Duodenal mucosa (tissue), 2 donors: ENCODE measurements around the gene RBM20.

Experiments
- H3K27ac ChIP-seq: one replicate; pipeline ENCODE4 v1.7.0; 2013; ENCODE audit warnings: low read depth, low read length
- H3K27me3 ChIP-seq, 2 donors: one replicate each; pipeline ENCODE4 v1.7.0; 2013; ENCODE audit warnings: low read length in 2 of 2, control low read depth in 1 of 2; ENCODE audit not compliant: insufficient read depth in 2 of 2, control insufficient read depth in 1 of 2
- H3K36me3 ChIP-seq, 2 donors: one replicate each; pipeline ENCODE4 v1.7.0; 2013; ENCODE audit warnings: low read length in 2 of 2, control low read depth in 1 of 2; ENCODE audit not compliant: insufficient read depth in 2 of 2, control insufficient read depth in 1 of 2
- H3K4me1 ChIP-seq, 2 donors: one replicate each; pipeline ENCODE4 v1.7.0; 2013; ENCODE audit warnings: low read length in 2 of 2, control low read depth in 1 of 2; ENCODE audit not compliant: insufficient read depth in 2 of 2, control insufficient read depth in 1 of 2
- H3K4me3 ChIP-seq, 2 donors: one replicate each; pipeline ENCODE4 v1.7.0; 2013; ENCODE audit warnings: low read length in 2 of 2, low read depth in 1 of 2
- H3K9ac ChIP-seq, 2 donors: one replicate each; pipeline ENCODE4 v1.7.0; 2013; ENCODE audit warnings: low read length in 2 of 2, low read depth in 1 of 2
- H3K9me3 ChIP-seq, 2 donors: one replicate each; pipeline ENCODE4 v1.7.0; 2013; ENCODE audit warnings: low read length in 2 of 2, control low read depth in 1 of 2; ENCODE audit not compliant: control insufficient read depth in 1 of 2

The RBM20 gene

DNA sequence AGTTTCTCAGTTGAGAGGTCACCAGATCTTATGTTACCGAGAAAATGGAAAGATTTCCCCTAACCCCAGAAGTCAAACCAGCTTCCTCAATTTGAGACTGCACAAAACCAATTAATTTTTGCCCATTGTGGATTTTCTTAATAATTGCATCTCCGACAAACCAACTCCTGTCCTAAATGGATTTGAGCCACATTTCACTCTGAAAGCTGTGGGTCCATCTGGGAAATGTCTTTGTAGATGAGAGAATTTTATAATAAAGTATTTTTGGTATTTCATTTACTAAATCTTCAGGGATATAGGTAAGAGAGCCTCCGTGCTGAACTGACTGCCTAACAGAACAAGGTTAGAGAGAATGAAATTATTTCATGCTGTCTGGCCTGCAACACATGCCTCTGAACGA, 127.9 kb downstream of the RBM20 start:
- no peaks in the 10 kb centered on the region for H3K36me3 ChIP-seq
- no peak overlapping the region for H3K4me3 ChIP-seq
- no peaks in the 10 kb centered on the region for H3K27me3 ChIP-seq
- H3K9me3 ChIP-seq = no peaks in the 10 kb centered on the region
- H3K9ac ChIP-seq = no peak overlapping the region
- no peak overlapping the region for H3K27ac ChIP-seq
- peaks cover 11 to 26% of the 10 kb centered on the region in 2 donors for H3K4me1 ChIP-seq

GRCh38 chr10:110772454-110773025, 128.4 kb downstream of the RBM20 start:
- no peak overlapping the region for H3K27ac ChIP-seq
- H3K9me3 ChIP-seq = no peaks in the 10 kb centered on the region
- no peaks in the 10 kb centered on the region for H3K36me3 ChIP-seq
- no peak overlapping the region for H3K9ac ChIP-seq
- no peak overlapping the region for H3K4me3 ChIP-seq
- no peaks in the 10 kb centered on the region for H3K27me3 ChIP-seq
- peaks cover 11 to 26% of the 10 kb centered on the region in 2 donors for H3K4me1 ChIP-seq

DNA sequence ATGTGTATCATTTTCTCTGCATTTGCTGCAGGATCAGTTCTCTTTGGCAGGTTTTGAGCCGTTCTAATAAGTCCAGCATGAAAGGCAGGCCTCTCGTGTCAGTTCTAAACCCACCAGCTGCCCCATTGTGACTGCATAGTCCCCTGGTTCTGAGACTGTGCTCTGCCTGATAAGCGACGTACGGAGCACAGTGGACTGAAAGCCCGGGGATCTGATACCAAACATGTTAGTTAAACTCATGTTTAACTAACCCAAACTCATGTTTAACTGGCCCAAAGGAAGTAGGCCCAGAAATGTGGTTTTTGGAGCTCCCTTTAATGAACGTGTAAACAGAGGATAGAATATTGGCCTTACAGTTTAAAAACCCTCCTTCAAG, 129.5 kb downstream of the RBM20 start:
- Histone ChIP-seq H3K9ac (no peak overlapping the region), H3K4me1 (peaks cover 11 to 26% of the 10 kb centered on the region in 2 donors), H3K9me3 (no peaks in the 10 kb centered on the region), H3K36me3 (no peaks in the 10 kb centered on the region), H3K27me3 (no peaks in the 10 kb centered on the region), H3K27ac (no peak overlapping the region), H3K4me3 (no peak overlapping the region)

DNA sequence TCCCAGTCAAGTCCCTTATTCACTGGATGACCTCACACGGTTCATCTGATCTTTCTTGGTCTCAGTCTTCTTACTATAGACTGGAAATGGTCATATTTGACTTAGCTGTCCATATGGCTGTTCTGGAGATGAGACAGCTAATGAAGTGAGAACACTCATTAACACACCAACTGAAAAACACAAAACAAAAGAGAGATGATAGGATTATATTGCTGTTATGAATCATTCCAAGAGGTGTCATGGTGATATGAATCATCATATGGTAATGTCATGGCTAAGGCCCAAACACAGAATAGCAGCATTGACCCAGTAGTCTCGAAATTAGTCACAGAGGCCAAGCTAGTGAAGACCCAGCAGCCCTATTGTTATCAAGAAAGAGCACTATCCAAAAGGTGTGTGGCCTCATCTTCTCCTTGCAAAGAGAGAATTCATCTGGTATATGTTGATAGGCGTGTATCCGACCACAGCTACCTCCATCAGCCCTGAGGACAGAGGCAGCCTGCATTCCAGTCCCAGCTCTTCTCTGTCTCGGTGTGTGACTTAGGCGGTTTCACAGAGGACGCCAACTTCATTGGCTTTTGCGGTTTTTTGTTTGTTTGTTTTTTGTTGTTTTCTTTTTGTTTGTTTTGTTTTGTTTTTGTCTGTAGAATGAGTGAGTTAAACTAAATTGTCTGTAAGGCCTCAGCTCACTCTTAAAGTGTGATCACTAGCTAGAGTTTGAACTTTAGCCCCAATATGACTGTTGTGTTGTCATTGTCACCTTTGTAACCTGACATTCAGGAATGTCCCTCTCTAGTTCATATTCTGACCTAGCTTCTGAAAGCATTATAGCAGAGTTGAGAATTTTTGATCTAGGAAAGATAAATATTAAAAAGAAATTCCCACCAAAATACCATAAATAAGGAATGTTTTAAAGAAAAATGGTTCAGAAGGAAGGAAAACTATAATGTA, 130.2 kb downstream of the RBM20 start:
- H3K9me3 ChIP-seq = no peaks in the 10 kb centered on the region
- peaks cover 11 to 26% of the 10 kb centered on the region in 2 donors for H3K4me1 ChIP-seq
- H3K27me3 ChIP-seq = no peaks in the 10 kb centered on the region
- H3K9ac ChIP-seq = peak overlapping the region in 1 of 2 donors; percentile 20
- H3K4me3 ChIP-seq = no peak overlapping the region
- H3K36me3 ChIP-seq = no peaks in the 10 kb centered on the region
- H3K27ac ChIP-seq = peak overlapping the region; percentile 35

DNA sequence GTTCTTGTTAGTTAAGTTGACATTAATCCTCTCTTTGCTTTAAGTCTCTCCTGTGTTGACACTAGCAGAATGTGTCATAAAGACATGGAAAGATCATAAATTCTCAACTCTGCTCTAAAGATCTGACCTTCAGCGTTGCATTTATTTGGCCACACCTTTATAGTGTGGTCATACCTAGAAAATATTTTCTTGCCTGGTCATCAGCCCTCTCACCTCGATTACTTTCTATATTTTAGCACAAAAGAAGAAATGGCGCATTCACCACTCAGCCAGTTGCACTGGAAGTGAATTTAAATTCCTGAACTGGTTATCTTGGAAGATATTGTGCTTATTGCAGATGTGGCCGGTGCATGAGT, 130.9 kb downstream of the RBM20 start:
- no peaks in the 10 kb centered on the region for H3K9me3 ChIP-seq
- peak overlapping the region; percentile 74 for H3K27ac ChIP-seq
- no peak overlapping the region for H3K9ac ChIP-seq
- no peaks in the 10 kb centered on the region for H3K36me3 ChIP-seq
- no peak overlapping the region for H3K4me3 ChIP-seq
- H3K27me3 ChIP-seq = no peaks in the 10 kb centered on the region
- H3K4me1 ChIP-seq = peaks cover 11 to 26% of the 10 kb centered on the region in 2 donors

GRCh38 chr10:110775406-110775805, 131.3 kb downstream of the RBM20 start:
- H3K9me3 ChIP-seq = no peaks in the 10 kb centered on the region
- peaks cover 11 to 26% of the 10 kb centered on the region in 2 donors for H3K4me1 ChIP-seq
- H3K27ac ChIP-seq = peak overlapping the region; percentile 74

GRCh38 chr10:110777017-110777416, 132.9 kb downstream of the RBM20 start:
- H3K27ac ChIP-seq = no peak overlapping the region
- H3K4me1 ChIP-seq = peaks cover 11 to 26% of the 10 kb centered on the region in 2 donors

More at GRCh38 chr10:110775406-110775805, 131.3 kb downstream of the RBM20 start:
- Histone ChIP-seq H3K4me3 (no peak overlapping the region), H3K9ac (no peak overlapping the region), H3K27me3 (no peaks in the 10 kb centered on the region), H3K36me3 (no peaks in the 10 kb centered on the region)

GRCh38 chr10:110777661-110778060, 133.5 kb downstream of the RBM20 start:
- H3K9me3 ChIP-seq = no peaks in the 10 kb centered on the region
- no peak overlapping the region for H3K27ac ChIP-seq
- no peaks in the 10 kb centered on the region for H3K36me3 ChIP-seq
- no peaks in the 10 kb centered on the region for H3K27me3 ChIP-seq
- no peak overlapping the region for H3K9ac ChIP-seq
- H3K4me1 ChIP-seq = peaks cover 11 to 26% of the 10 kb centered on the region in 2 donors
- no peak overlapping the region for H3K4me3 ChIP-seq

More at GRCh38 chr10:110777017-110777416, 132.9 kb downstream of the RBM20 start:
- H3K36me3 ChIP-seq = no peaks in the 10 kb centered on the region
- H3K27me3 ChIP-seq = no peaks in the 10 kb centered on the region
- no peaks in the 10 kb centered on the region for H3K9me3 ChIP-seq
- no peak overlapping the region for H3K9ac ChIP-seq
- H3K4me3 ChIP-seq = no peak overlapping the region

DNA sequence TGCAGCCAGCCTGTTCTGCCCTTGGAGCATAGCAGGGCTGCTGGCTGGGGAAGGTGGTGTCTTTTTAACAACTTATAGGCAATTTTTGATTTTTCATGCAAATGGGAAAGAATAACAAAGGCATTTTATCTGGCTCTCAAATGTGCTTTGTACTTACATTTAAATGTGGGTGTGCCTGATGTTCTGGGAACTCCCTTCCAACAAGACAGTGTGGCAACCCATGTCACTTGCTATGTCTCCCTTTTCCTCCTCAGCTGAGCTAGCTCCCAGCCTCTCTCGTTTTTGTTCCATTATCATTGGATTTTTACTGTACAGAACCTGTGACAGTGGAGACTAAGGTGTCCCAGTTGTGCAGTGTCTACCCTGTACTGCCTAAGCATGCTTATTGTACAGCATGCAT, 134.1 kb downstream of the RBM20 start:
- Histone ChIP-seq H3K4me3 (no peak overlapping the region), H3K4me1 (peaks cover 11 to 26% of the 10 kb centered on the region in 2 donors), H3K27ac (no peak overlapping the region), H3K9me3 (no peaks in the 10 kb centered on the region), H3K9ac (no peak overlapping the region), H3K36me3 (no peaks in the 10 kb centered on the region), H3K27me3 (no peaks in the 10 kb centered on the region)

GRCh38 chr10:110779489-110779888, 135.4 kb downstream of the RBM20 start:
- no peak overlapping the region for H3K4me3 ChIP-seq
- no peak overlapping the region for H3K9ac ChIP-seq
- no peak overlapping the region for H3K27ac ChIP-seq
- no peaks in the 10 kb centered on the region for H3K27me3 ChIP-seq
- no peaks in the 10 kb centered on the region for H3K9me3 ChIP-seq
- H3K4me1 ChIP-seq = peaks cover 8 to 15% of the 10 kb centered on the region in 2 donors
- no peaks in the 10 kb centered on the region for H3K36me3 ChIP-seq
